Parathyroid adenoma (tissue), 2 donors: ENCODE data around the gene RAX2.
A peak's percentile ranks its signal among the peaks of the same experiment; 100 is the strongest.
"Not testable (repeated sequence)": the region's sequence is repeated elsewhere in the genome, so short reads cannot be mapped to it uniquely, and the experiment has no call there.

Experiments used
- H2AFZ ChIP-seq: fragments of 300-600 bp; sonication (generic); one replicate; pipeline ENCODE4 v1.7.0; 2017; ENCODE audit warnings: antibody characterized with exemption, mild to moderate bottlenecking
- H3K27ac ChIP-seq: fragments of 300-600 bp; sonication (generic); one replicate; pipeline ENCODE4 v1.7.0; 2017
- H3K27me3 ChIP-seq: fragments of 300-600 bp; sonication (generic); one replicate; pipeline ENCODE4 v1.7.0; 2017; ENCODE audit warnings: low read length; ENCODE audit not compliant: control insufficient read depth, insufficient read depth
- H3K36me3 ChIP-seq: fragments of 300-600 bp; sonication (generic); one replicate; pipeline ENCODE4 v1.7.0; 2017; ENCODE audit warnings: low read length; ENCODE audit not compliant: control insufficient read depth, insufficient read depth
- H3K4me1 ChIP-seq: fragments of 300-600 bp; sonication (generic); one replicate; pipeline ENCODE4 v1.7.0; 2017; ENCODE audit warnings: control low read depth
- H3K4me2 ChIP-seq: fragments of 300-600 bp; sonication (generic); one replicate; pipeline ENCODE4 v1.7.0; 2017; ENCODE audit warnings: low read length
- H3K4me3 ChIP-seq: fragments of 300-600 bp; sonication (generic); one replicate; pipeline ENCODE4 v1.7.0; 2017; ENCODE audit warnings: low read depth, low read length
- H3K79me2 ChIP-seq: fragments of 300-600 bp; sonication (generic); one replicate; pipeline ENCODE4 v1.7.0; 2017; ENCODE audit warnings: control low read depth
- H3K9ac ChIP-seq: fragments of 300-600 bp; sonication (generic); one replicate; pipeline ENCODE4 v1.7.0; 2017; ENCODE audit warnings: mild to moderate bottlenecking
- H3K9me3 ChIP-seq: fragments of 300-600 bp; sonication (generic); one replicate; pipeline ENCODE4 v1.7.0; 2017; ENCODE audit warnings: low read length; ENCODE audit not compliant: control insufficient read depth
- CTCF ChIP-seq: fragments of 300-600 bp; sonication (generic); IDR thresholded peaks from one replicate; pipeline ENCODE4 v1.7.0; 2017; ENCODE audit warnings: antibody characterized with exemption, mild to moderate bottlenecking
- donor health status: primary hyperparathyroidism.

The RAX2 gene

GRCh38 chr19:3760871-3761361 lies 11.1 kb downstream of the RAX2 start:
- H3K79me2 ChIP-seq: peaks cover 5% of the 10 kb centered on the region
- H3K4me3 ChIP-seq: peak overlapping the region; percentile 100
- peak overlapping the region; percentile 98 for H2AFZ ChIP-seq
- no peaks in the 10 kb centered on the region for H3K27me3 ChIP-seq
- H3K9me3 ChIP-seq: no peaks in the 10 kb centered on the region
- H3K9ac ChIP-seq: peak overlapping the region; percentile 87
- H3K36me3 ChIP-seq: no peaks in the 10 kb centered on the region
- H3K27ac ChIP-seq: peak overlapping the region; percentile 66
- peak overlapping the region; percentile 99 for H3K4me2 ChIP-seq
- no peaks in the 10 kb centered on the region for H3K4me1 ChIP-seq
- TF ChIP-seq CTCF: no peak

DNA sequence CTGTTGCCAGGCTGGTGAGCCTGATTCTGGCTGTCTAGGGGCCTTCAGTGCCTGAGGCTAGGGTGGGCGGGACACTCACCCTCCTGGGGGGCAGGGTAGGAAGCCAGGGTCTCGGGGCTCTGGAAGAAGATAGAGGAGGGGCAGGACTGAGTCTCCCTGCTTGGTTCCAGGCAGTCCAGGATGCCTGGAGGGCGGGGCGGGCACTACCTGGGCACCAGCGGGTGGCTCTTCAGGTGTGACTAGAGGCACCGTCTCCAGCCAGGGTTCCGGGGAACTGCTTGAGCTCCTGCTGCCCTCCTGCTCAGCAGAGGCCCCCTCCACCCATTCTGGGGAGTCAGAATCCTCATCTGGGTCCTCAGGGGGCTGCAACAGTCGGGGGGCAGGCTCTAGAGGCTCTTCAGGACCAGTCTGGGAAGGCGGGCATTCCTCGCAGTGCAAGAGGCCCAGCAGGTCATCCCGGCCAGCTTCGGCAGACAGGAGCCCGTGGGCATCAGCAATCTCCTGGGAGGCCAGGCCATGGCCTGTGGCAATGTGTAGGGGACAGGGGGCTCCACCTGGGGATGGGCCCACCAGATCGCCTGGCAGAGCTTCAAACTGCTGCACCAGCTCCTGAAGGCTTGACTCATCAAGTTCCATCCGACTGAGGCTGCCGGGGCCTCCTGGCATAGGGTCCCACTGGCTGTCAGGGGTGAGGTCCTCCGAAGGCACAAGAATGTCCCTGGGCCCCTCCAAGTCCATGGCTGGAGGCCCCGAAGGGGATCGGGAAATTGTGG lies 12.4 kb downstream of the RAX2 start:
- Histone ChIP-seq H3K4me3 (no peak overlapping the region), H3K9ac (no peak overlapping the region), H2AFZ (no peak overlapping the region), H3K9me3 (no peaks in the 10 kb centered on the region), H3K36me3 (no peaks in the 10 kb centered on the region), H3K27me3 (no peaks in the 10 kb centered on the region), H3K4me1 (no peaks in the 10 kb centered on the region), H3K79me2 (peaks cover 5% of the 10 kb centered on the region), H3K4me2 (no peak overlapping the region), H3K27ac (no peak overlapping the region)
- no peak for TF ChIP-seq CTCF

GRCh38 chr19:3758297-3758696 lies 13.7 kb downstream of the RAX2 start:
- not testable (repeated sequence) for H3K27ac ChIP-seq, H3K36me3 ChIP-seq

GRCh38 chr19:3757705-3758104 lies 14.3 kb downstream of the RAX2 start:
- H2AFZ ChIP-seq, H3K9me3 ChIP-seq, H3K9ac ChIP-seq, H3K79me2 ChIP-seq, H3K4me3 ChIP-seq, H3K27ac ChIP-seq, H3K4me1 ChIP-seq, H3K27me3 ChIP-seq, H3K36me3 ChIP-seq, H3K4me2 ChIP-seq: not testable (repeated sequence)

More at GRCh38 chr19:3758297-3758696, 13.7 kb downstream of the RAX2 start:
- not testable (repeated sequence) for H3K4me3 ChIP-seq, H3K4me2 ChIP-seq, H3K9ac ChIP-seq, H3K27me3 ChIP-seq, H2AFZ ChIP-seq, H3K4me1 ChIP-seq, H3K79me2 ChIP-seq, H3K9me3 ChIP-seq

DNA sequence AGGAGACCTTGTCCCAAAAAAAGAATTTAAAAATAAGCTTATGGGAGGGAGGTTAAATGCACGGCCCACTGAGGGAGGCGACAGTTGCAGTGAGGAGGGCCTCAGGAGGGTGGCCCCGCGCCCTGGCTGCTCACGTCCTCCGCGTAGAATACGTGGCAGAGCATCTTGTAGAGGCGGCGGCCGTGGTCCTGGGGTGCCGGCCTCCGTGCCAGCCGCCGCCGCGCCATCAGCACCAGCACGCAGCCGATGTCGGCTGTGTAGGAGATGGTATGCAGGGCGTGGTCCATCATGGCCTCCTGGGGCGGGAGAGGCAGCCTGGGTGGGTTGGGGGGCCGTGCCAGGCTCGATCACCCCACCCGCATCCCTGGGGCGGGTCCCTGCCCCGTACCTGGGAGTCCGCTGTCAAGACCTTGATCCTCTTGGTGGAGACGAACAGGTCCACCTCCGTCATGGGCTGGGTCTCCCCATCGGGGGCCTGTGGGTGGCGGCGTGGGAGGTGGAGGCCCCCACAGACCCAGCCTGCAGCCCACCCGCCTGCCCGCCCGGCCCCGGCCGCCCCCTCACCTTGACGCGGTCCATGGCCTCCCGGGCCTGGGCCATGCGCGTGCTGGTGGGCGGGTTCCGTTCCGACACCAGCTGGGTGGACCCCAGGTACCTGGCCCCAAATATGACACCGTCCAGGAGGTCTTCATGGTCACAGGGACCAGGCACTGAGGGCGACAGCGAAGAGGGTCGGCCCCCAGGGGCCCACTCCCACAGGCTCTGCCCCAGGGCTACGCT lies 18.2 kb downstream of the RAX2 start:
- Histone ChIP-seq H3K79me2 (no peaks in the 10 kb centered on the region), H3K27me3 (no peaks in the 10 kb centered on the region), H3K4me3 (no peak overlapping the region), H2AFZ (no peak overlapping the region), H3K9ac (no peak overlapping the region), H3K36me3 (no peaks in the 10 kb centered on the region), H3K4me1 (no peaks in the 10 kb centered on the region), H3K9me3 (no peaks in the 10 kb centered on the region), H3K27ac (no peak overlapping the region), H3K4me2 (no peak overlapping the region)
- TF ChIP-seq CTCF: no peak
